Activated naive CD4-positive, alpha-beta T cell treated with anti-CD3 and anti-CD28 coated beads for 36 hours (primary cell): ENCODE measurements around the gene TMBIM6. TPM values are rescaled to one million over a fixed set of nuclear protein-coding genes. Genes with fewer than 3 reads are reported as not detected.
"Not testable (repeated sequence)": the region's sequence is repeated elsewhere in the genome, so short reads cannot be mapped to it uniquely, and the experiment has no call there.

Experiments used
- CTCF ChIA-PET: fragments of 350-600 bp; sonication (Branson Sonifier 250); formaldehyde crosslinking; loops from one replicate; lab custom pipeline; 2021; ENCODE audit warnings: antibody characterized with exemption; lab: Charles Lee
- DNase-seq: peaks from one replicate; pipeline ENCODE4 v3.0.0-alpha.2; 2020
- H3K27ac Mint-ChIP-seq: one replicate; pipeline ENCODE4 v1.8.0; 2021; ENCODE audit warnings: mild to moderate bottlenecking, mixed read lengths
- H3K27me3 Mint-ChIP-seq: one replicate; pipeline ENCODE4 v1.8.0; 2021; ENCODE audit warnings: low read depth, mixed read lengths
- H3K36me3 Mint-ChIP-seq: one replicate; pipeline ENCODE4 v1.8.0; 2021; ENCODE audit warnings: low read depth, mixed read lengths
- H3K4me1 Mint-ChIP-seq: one replicate; pipeline ENCODE4 v1.8.0; 2021; ENCODE audit warnings: low read depth, mixed read lengths
- H3K4me3 Mint-ChIP-seq: one replicate; pipeline ENCODE4 v1.8.0; 2021; ENCODE audit warnings: mild to moderate bottlenecking, moderate library complexity, mixed read lengths
- H3K9me3 Mint-ChIP-seq: one replicate; pipeline ENCODE4 v1.8.0; 2021; ENCODE audit warnings: mixed read lengths
- intact Hi-C: fragments of 100-400 bp; cut with micrococcal nuclease; formaldehyde crosslinking; loops from one replicate; pipeline ENCODE4 v1.15.1; 2023
- total RNA-seq, 2 experiments: library from RNA; stranded (reverse); gene quantifications; one replicate each; pipeline ENCODE4 v1.2.3, GENCODE V29; 2021

Gene TMBIM6
- total RNA-seq, 2 experiments from 2014 or later, result 466 to 498 TPM

DNA sequence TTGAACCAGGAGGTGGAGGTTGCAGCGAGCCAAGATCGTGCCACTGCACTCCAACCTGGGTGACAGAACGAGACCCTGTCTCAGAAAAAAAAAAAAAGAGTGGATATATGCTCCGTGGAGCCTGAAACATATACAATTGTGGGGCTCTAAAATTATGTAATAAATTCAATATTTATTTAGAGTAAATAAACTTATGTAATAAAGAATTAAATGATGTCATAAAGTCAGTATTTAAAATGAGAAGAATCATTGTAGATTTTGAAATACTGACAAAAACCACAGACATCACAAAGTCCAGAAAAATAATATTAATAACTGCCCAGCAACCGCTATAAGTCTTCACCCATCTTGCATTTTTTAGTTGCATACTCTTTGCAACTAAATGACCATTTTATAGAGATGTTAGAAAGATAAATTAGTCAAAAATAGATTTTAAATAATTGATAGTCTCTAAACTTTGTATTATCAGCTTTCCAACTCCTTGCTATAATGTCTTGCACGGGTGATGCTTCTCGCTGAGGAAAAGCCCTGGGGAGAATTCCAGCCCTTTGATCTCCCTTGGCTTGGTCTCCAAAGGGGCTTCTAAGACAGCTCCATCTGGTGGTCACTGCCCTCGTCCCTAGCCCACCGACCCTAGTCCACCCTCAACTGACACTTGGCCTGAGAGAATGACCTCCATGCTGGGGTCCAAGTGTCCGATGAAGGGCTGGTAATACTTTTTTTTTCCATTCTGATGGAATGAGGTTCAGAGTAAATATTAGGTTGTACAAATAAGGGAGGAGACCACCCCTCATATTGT lies 7.9 kb upstream of the TMBIM6 start:
- Mint-ChIP-seq H3K9me3 (peaks cover 1% of the 10 kb centered on the region), H3K36me3 (no peaks in the 10 kb centered on the region), H3K4me3 (no peak overlapping the region), H3K4me1 (no peaks in the 10 kb centered on the region), H3K27ac (no peak overlapping the region), H3K27me3 (no peaks in the 10 kb centered on the region)
- intact Hi-C loops, result no loop called here
- no peak for DNase-seq
- CTCF ChIA-PET, result interaction anchor here (1.3 kb wide), 1 partner anchor 107 kb away, joined by 3 read pairs; no protein-coding TSS in a partner anchor

DNA sequence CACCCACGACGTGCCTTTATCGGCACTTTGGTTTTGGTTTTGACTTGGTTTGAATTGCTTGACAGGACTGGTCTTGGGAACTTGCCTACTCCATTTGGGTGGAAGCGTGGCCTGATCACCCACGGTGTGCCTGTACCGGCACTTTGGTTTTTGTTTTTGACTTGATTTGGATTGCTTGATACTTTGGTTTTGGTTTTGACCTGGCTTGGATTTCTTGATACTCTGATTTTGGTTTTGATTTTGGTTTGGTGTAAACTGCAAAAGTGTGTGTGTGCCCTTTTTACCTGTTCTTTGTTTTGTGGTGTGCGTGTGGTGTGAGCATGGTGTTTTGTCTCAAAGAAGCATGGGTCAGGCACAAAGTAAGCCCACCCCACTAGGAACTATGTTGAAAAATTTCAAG lies 6.5 kb upstream of the TMBIM6 start:
- CTCF ChIA-PET, H3K9me3 Mint-ChIP-seq, intact Hi-C loops, DNase-seq, H3K36me3 Mint-ChIP-seq, H3K27me3 Mint-ChIP-seq, H3K27ac Mint-ChIP-seq, H3K4me1 Mint-ChIP-seq, H3K4me3 Mint-ChIP-seq: not testable (repeated sequence)

GRCh38 chr12:49738721-49739120 lies 2.6 kb upstream of the TMBIM6 start:
- Mint-ChIP-seq H3K4me1 (peaks cover 16% of the 10 kb centered on the region), H3K36me3 (peaks cover 22% of the 10 kb centered on the region)
- CTCF ChIA-PET, result interaction anchor here (1.1 to 1.7 kb wide), 4 partner anchors 10 to 95 kb away, joined by 3 to 7 read pairs (median 3); no protein-coding TSS in a partner anchor
- H3K4me3 Mint-ChIP-seq, H3K9me3 Mint-ChIP-seq, H3K27me3 Mint-ChIP-seq, DNase-seq, H3K27ac Mint-ChIP-seq, intact Hi-C loops: not testable (repeated sequence)

- H3K27me3 Mint-ChIP-seq, DNase-seq, H3K4me3 Mint-ChIP-seq, H3K27ac Mint-ChIP-seq, H3K9me3 Mint-ChIP-seq: not testable (repeated sequence)
- peaks cover 29% of the 10 kb centered on the region for H3K4me1 Mint-ChIP-seq
- peaks cover 31% of the 10 kb centered on the region for H3K36me3 Mint-ChIP-seq
- CTCF ChIA-PET, result interaction anchor here (1.0 to 3.3 kb wide), 10 partner anchors 10 to 127 kb away, joined by 3 to 41 read pairs (median 6); no protein-coding TSS in a partner anchor
- intact Hi-C loops, result loop anchor here (2.0 to 5.0 kb wide), 3 partner anchors 77 to 417 kb away; partner anchors contain the start of gene TROAP
Observed at GRCh38 chr12:49740277-49740676, 1.1 kb upstream of the TMBIM6 start.

DNA sequence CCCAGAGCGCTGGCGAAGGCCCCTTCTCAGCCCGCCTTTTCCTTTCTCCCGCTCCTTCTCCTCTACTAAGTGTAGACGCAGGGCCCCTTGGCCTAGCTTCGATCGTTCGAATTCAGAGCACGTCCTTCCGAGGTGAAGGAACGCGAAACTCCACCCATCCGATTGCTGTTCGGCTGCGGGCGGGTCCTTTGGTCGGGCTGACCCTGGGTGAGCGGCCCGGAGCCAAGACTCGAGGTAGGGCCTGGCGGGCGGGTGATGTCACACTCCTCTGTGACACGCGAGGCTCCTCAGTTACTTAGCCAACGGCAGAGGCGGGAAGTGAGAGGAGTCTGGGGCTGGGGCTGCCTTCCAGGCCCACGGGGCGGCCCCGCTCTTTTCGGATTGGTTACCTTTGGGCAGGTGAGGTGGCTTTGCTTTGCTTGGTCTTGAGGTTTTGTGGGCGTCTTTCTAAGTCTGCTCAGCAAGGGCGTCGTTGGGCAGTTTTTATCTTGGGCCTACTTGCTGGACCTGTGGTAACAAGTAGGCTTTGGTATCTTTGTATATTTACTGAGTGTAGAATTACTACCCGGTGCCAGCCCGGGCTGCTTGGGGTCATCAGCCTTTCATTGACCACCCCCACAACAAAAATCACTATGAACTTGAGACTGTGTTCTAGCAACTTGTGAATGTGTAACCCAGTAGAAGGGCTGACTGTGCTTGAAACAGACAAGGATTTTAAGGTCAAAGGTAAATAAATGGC lies 694 bp downstream of the TMBIM6 start:
- no peaks in the 10 kb centered on the region for H3K27me3 Mint-ChIP-seq
- peak; percentile 95 for DNase-seq
- H3K4me3 Mint-ChIP-seq, result peak overlapping the region; percentile 100
- H3K36me3 Mint-ChIP-seq, result peaks cover 36% of the 10 kb centered on the region
- CTCF ChIA-PET, result interaction anchor here (0.6 to 3.3 kb wide), 42 partner anchors 8 to 776 kb away, joined by 3 to 41 read pairs (median 4); partner anchors contain the start of genes FMNL3 and NCKAP5L
- no peaks in the 10 kb centered on the region for H3K9me3 Mint-ChIP-seq
- peaks cover 42% of the 10 kb centered on the region for H3K4me1 Mint-ChIP-seq
- intact Hi-C loops, result loop anchor here (1.0 to 5.0 kb wide), 11 partner anchors 8 to 419 kb away; partner anchors contain the start of genes FMNL3, NCKAP5L and TROAP
- H3K27ac Mint-ChIP-seq, result peak overlapping the region; percentile 100

DNA sequence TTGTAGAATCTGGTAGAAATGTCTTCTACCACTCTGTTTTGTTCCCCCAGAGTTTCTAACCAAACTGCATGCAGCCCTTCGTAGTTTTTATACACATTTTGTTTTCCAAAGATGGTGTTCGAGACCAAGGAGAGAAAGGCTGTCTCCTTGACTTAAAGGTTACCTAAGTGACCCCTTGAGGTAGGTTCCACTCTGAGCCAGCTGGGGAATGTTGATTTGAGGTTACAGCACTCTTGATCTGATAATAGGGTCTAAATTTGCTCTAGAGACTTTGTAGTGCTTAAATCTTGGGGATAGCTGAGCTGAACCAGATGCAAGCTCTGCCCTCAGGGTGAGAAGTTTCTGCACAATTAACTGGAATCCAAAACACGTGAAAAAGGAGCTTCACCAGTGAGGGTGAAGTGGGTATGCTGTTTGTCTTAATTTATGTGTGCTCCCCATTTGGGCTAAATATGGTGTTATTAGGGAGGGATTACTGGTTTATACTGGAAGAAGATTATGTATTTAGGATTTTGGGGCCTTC lies 3.1 kb downstream of the TMBIM6 start:
- peaks cover 38% of the 10 kb centered on the region for H3K36me3 Mint-ChIP-seq
- CTCF ChIA-PET, result interaction anchor here (1.1 to 4.2 kb wide), 3 partner anchors 13 to 386 kb away, joined by 4 to 23 read pairs (median 8); no protein-coding TSS in a partner anchor
- peaks cover 64% of the 10 kb centered on the region for H3K4me1 Mint-ChIP-seq
- intact Hi-C loops, result loop anchor here (5.0 kb wide), 1 partner anchor 292 kb away; no protein-coding TSS in a partner anchor
- H3K4me3 Mint-ChIP-seq, result peak overlapping the region; percentile 2
- peak overlapping the region; percentile 37 for H3K27ac Mint-ChIP-seq
- no peaks in the 10 kb centered on the region for H3K27me3 Mint-ChIP-seq
- no peaks in the 10 kb centered on the region for H3K9me3 Mint-ChIP-seq
- no peak for DNase-seq

- intact Hi-C loops, result loop anchor here (5.0 kb wide), 1 partner anchor 1574 kb away; the partner anchor contains the start of gene BIN2
- H3K36me3 Mint-ChIP-seq, result peaks cover 41% of the 10 kb centered on the region
- no peak for DNase-seq
- peaks cover 90% of the 10 kb centered on the region for H3K4me1 Mint-ChIP-seq
- H3K9me3 Mint-ChIP-seq, result no peaks in the 10 kb centered on the region
- H3K4me3 Mint-ChIP-seq, result no peak overlapping the region
- CTCF ChIA-PET, result interaction anchor here (0.7 to 2.8 kb wide), 8 partner anchors 9 to 391 kb away, joined by 3 to 30 read pairs (median 3); no protein-coding TSS in a partner anchor
- H3K27ac Mint-ChIP-seq, result peak overlapping the region; percentile 80
- no peaks in the 10 kb centered on the region for H3K27me3 Mint-ChIP-seq
Observed at GRCh38 chr12:49748306-49748705, 6.9 kb downstream of the TMBIM6 start.

DNA sequence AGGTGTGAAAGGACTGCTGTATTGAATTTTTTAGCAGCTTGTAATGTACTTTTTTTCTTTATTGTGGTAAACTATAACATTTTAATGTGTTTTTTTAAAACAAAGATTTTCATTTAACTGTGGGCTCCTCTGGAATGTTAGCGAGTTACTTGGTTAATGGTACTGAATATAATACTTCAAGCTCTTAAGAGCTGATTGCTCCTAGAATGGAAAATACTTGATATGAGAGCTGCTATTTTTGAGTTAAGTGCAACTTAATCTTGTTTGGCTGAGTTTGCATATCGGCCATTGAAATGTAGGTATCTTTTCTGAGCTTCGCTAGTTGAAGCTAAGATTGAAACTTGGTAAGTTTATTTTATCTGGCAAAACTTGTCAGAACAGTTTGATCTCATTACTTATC lies 7.4 kb downstream of the TMBIM6 start:
- CTCF ChIA-PET, result interaction anchor here (0.7 to 2.8 kb wide), 7 partner anchors 8 to 110 kb away, joined by 3 to 30 read pairs (median 4); partner anchors contain the start of gene TMBIM6
- no peak for DNase-seq
- H3K4me1 Mint-ChIP-seq, result peaks cover 90% of the 10 kb centered on the region
- peak overlapping the region; percentile 94 for H3K27ac Mint-ChIP-seq
- intact Hi-C loops, result loop anchor here (5.0 kb wide), 1 partner anchor 1574 kb away; the partner anchor contains the start of gene BIN2
- H3K4me3 Mint-ChIP-seq, result peak overlapping the region; percentile 40
- H3K9me3 Mint-ChIP-seq, result no peaks in the 10 kb centered on the region
- H3K27me3 Mint-ChIP-seq, result no peaks in the 10 kb centered on the region
- H3K36me3 Mint-ChIP-seq, result peaks cover 41% of the 10 kb centered on the region

DNA sequence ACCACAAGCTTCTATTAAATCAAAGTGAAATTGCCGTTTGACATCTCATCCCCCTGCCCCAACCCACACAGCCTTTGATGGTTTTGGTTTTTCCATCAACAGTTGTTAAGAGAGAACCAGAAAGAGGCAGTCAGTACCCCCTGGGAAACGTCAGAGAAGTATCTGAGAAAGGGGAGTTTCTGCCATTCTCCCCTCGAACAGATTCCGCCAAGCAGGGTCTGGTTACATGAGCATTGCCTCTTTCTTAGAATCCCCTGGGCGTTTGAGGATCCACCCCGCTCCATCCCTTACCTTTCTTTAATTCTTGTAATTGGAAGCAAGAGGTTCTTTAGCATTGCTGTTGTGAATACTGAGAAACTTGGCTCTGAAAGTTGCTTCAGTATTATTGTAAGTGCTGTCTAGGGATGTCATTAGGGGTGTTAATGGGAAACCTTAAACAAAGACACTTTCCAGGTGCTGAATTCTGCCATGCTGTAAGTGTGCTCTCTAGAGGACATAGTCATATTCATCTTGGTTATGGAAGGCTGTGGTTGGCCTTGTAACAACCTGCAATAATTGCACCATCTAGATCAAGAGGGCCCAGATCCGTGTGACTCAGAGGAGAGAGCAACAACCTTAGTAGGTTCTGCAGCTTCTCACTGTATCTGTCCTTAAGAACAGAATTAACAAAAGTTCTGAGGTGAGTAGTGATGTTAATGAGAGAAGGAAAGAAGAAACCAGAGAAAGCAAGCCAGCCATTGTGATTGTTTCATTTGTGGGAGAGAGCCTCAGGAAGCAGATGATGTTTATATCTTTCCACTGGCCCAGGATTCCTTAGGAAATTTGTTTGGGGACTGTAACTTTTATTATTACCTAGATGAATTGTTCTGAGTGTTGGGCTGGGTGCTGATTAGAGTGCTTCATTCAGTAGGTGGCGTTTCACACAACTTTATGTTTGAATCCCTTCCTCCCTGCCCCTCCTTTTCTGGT lies 9.0 kb downstream of the TMBIM6 start:
- Mint-ChIP-seq H3K9me3 (no peaks in the 10 kb centered on the region), H3K4me3 (peak overlapping the region; percentile 40)
- intact Hi-C loops, result loop anchor here (1.0 kb wide), 7 partner anchors 9 to 128 kb away; partner anchors contain the start of genes BCDIN3D, FMNL3 and TMBIM6

GRCh38 chr12:49750996-49751393 lies 9.6 kb downstream of the TMBIM6 start:
- intact Hi-C loops, result loop anchor here (1.0 kb wide), 7 partner anchors 10 to 129 kb away; partner anchors contain the start of genes BCDIN3D, FMNL3 and TMBIM6
- CTCF ChIA-PET, result interaction anchor here (2.3 to 2.8 kb wide), 2 partner anchors 10 to 11 kb away, joined by 9 to 30 read pairs; partner anchors contain the start of gene TMBIM6

More for the DNA sequence above, 9.0 kb downstream of the TMBIM6 start:
- CTCF ChIA-PET, result interaction anchor here (2.0 to 2.8 kb wide), 4 partner anchors 9 to 111 kb away, joined by 4 to 30 read pairs (median 10); partner anchors contain the start of gene TMBIM6
- peak; percentile 87 for DNase-seq
- H3K27me3 Mint-ChIP-seq, result no peaks in the 10 kb centered on the region
- peaks cover 83% of the 10 kb centered on the region for H3K4me1 Mint-ChIP-seq
- peak overlapping the region; percentile 94 for H3K27ac Mint-ChIP-seq
- peaks cover 47% of the 10 kb centered on the region for H3K36me3 Mint-ChIP-seq

More at GRCh38 chr12:49750996-49751393, 9.6 kb downstream of the TMBIM6 start:
- Mint-ChIP-seq H3K27ac (peak overlapping the region; percentile 94), H3K4me3 (peak overlapping the region; percentile 40), H3K9me3 (no peaks in the 10 kb centered on the region), H3K27me3 (no peaks in the 10 kb centered on the region), H3K4me1 (peaks cover 80% of the 10 kb centered on the region), H3K36me3 (peaks cover 53% of the 10 kb centered on the region)
- DNase-seq, result no peak
